HFFc6 (cell line): ENCODE data around the gene POLD4. TPM values are rescaled to one million over a fixed set of nuclear protein-coding genes. Genes with fewer than 3 reads are reported as not detected.

Experiments used
- DNase-seq: peaks from one replicate; pipeline ENCODE4 v3.0.0-alpha.2; 2018
- H3K27ac Mint-ChIP-seq: 2 replicates; pipeline ENCODE4 v1.8.0; 2020; ENCODE audit warnings: mild to moderate bottlenecking, mixed read lengths
- H3K27me3 Mint-ChIP-seq: 2 replicates; pipeline ENCODE4 v1.8.0; 2021; ENCODE audit warnings: mild to moderate bottlenecking, moderate library complexity, mixed read lengths; ENCODE audit not compliant: insufficient read depth
- H3K36me3 Mint-ChIP-seq: 2 replicates; pipeline ENCODE4 v1.8.0; 2021; ENCODE audit warnings: low read depth, mixed read lengths
- H3K4me1 Mint-ChIP-seq: 2 replicates; pipeline ENCODE4 v1.8.0; 2020; ENCODE audit warnings: low read depth, mixed read lengths
- H3K4me3 Mint-ChIP-seq: 2 replicates; pipeline ENCODE4 v1.8.0; 2020; ENCODE audit warnings: mild to moderate bottlenecking, moderate library complexity, mixed read lengths
- H3K9me3 Mint-ChIP-seq: 2 replicates; pipeline ENCODE4 v1.8.0; 2020; ENCODE audit warnings: mild to moderate bottlenecking, mixed read lengths
- total RNA-seq, 6 experiments: library from RNA; stranded (reverse); fragmentation: NEBNext Ultra II Directional; extraction: Animal tissue kit (Norgen Biotek cat#: 25700); gene quantifications; 2 replicates in 1 of 6; 3 replicates in 5 of 6; pipeline ENCODE4 v1.2.3, GENCODE V29; 2021
- TF ChIP-seq, protein P1 (sequence below): fragments of 200-600 bp; sonication (generic); IDR thresholded peaks from 2 replicates; pipeline ENCODE4 v1.5.0; 2021; ENCODE audit warnings: antibody characterized with exemption, mild to moderate bottlenecking

The POLD4 gene
- total RNA-seq, 6 experiments from 2014 or later = 69.1 to 80.7 (median 70.9) TPM

DNA sequence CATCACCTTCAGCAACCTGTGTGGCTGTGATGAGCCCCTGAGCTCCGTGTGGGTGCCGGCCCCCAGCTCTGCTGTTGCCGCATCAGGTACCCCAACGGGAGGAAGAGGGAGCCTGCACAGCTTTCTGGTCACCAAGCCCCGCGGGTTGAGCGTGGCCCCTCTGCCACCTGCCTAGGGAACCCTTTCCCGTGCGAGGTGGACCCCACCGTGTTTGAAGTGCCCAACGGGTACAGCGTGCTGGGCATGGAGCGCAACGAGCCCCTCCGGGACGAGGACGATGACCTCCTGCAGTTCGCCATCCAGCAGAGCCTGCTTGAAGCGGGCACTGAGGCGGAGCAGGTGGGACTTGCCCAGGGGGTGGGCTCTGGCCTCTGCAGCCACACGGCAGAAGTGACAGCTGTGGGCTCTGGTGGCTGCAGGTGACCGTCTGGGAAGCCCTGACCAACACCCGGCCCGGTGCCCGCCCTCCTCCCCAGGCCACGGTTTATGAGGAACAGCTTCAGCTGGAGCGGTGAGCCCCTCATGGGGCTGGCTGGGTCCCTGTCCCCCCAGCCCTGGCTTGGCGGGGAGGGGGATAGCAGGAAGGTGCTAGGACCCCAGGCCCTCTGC lies 51.9 kb downstream of the POLD4 start:
- Mint-ChIP-seq H3K27me3 (no peaks in the 10 kb centered on the region), H3K4me3 (no peak overlapping the region), H3K4me1 (peaks cover 5% of the 10 kb centered on the region; the same call in 1 of the 2 replicates), H3K9me3 (peaks cover 7% of the 10 kb centered on the region), H3K27ac (no peak overlapping the region), H3K36me3 (peaks cover 13% of the 10 kb centered on the region)
- no peak for DNase-seq
- TF ChIP-seq, protein P1, sequence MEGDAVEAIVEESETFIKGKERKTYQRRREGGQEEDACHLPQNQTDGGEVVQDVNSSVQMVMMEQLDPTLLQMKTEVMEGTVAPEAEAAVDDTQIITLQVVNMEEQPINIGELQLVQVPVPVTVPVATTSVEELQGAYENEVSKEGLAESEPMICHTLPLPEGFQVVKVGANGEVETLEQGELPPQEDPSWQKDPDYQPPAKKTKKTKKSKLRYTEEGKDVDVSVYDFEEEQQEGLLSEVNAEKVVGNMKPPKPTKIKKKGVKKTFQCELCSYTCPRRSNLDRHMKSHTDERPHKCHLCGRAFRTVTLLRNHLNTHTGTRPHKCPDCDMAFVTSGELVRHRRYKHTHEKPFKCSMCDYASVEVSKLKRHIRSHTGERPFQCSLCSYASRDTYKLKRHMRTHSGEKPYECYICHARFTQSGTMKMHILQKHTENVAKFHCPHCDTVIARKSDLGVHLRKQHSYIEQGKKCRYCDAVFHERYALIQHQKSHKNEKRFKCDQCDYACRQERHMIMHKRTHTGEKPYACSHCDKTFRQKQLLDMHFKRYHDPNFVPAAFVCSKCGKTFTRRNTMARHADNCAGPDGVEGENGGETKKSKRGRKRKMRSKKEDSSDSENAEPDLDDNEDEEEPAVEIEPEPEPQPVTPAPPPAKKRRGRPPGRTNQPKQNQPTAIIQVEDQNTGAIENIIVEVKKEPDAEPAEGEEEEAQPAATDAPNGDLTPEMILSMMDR = no peak

Other genes starting within 250 kb of the POLD4 start
- 10 to 100 TPM; 46.1 to 55.0 (median 49.7) TPM for gene KDM2A, start 234.3 kb downstream of the POLD4 start, total RNA-seq
- gene GRK2, start 87.1 kb downstream of the POLD4 start, total RNA-seq = 10 to 100 TPM; 26.2 to 35.5 (median 32.1) TPM
- gene ANKRD13D, start 64.2 kb downstream of the POLD4 start, total RNA-seq = 10 to 100 TPM; 24.7 to 34.6 (median 26.4) TPM
- gene SSH3, start 50.0 kb downstream of the POLD4 start, total RNA-seq = 10 to 100 TPM; 17.0 to 28.7 (median 22.6) TPM
- gene CLCF1, start 20.1 kb upstream of the POLD4 start, total RNA-seq = 10 to 100 TPM in 4 of 6 experiments, 1 to 10 TPM in 2; 8.9 to 12.8 (median 10.5) TPM
- gene RAD9A, start 38.4 kb upstream of the POLD4 start, total RNA-seq = 10 to 100 TPM in 1 of 6 experiments, 1 to 10 TPM in 5; 7.6 to 10.3 (median 8.8) TPM
- gene PPP1CA, start 48.3 kb upstream of the POLD4 start, total RNA-seq = 100 to 1,000 TPM; 162 to 191 (median 180) TPM
- not detected for gene TBC1D10C, start 50.5 kb upstream of the POLD4 start, total RNA-seq
- under 1 TPM in 5 of 6 experiments, not detected in 1; 0.05 to 0.14 (median 0.06) TPM for gene CARNS1, start 62.1 kb upstream of the POLD4 start, total RNA-seq
- 10 to 100 TPM; 51.5 to 58.4 (median 55.8) TPM for gene RPS6KB2, start 74.9 kb upstream of the POLD4 start, total RNA-seq
- gene PTPRCAP, start 84.1 kb upstream of the POLD4 start, total RNA-seq = under 1 TPM in 3 of 6 experiments, not detected in 3; 0.35 to 0.50 (median 0.40) TPM
- 100 to 1,000 TPM in 5 of 6 experiments, 10 to 100 TPM in 1; 98.8 to 127 (median 108) TPM for gene CORO1B, start 89.9 kb upstream of the POLD4 start, total RNA-seq
- gene GPR152, start 99.2 kb upstream of the POLD4 start, total RNA-seq = not detected
- not detected for gene CABP4, start 101.8 kb upstream of the POLD4 start, total RNA-seq
- 10 to 100 TPM; 28.5 to 43.7 (median 32.2) TPM for gene TMEM134, start 115.7 kb upstream of the POLD4 start, total RNA-seq
- gene AIP, start 129.5 kb upstream of the POLD4 start, total RNA-seq = 10 to 100 TPM; 53.0 to 59.4 (median 55.1) TPM
- gene PITPNM1, start 151.8 kb upstream of the POLD4 start, total RNA-seq = 10 to 100 TPM; 19.6 to 30.3 (median 23.5) TPM
- gene CDK2AP2, start 154.6 kb upstream of the POLD4 start, total RNA-seq = 10 to 100 TPM; 29.3 to 36.0 (median 31.5) TPM
- not detected for gene CABP2, start 169.9 kb upstream of the POLD4 start, total RNA-seq
- 100 to 1,000 TPM; 497 to 569 (median 512) TPM for gene GSTP1, start 230.3 kb upstream of the POLD4 start, total RNA-seq